Peyer's patch (tissue), 4 donors: ENCODE data around the gene KLHL7.

Experiments used
- POLR2A ChIP-seq, 2 donors: fragments of 450-650 bp; IDR thresholded peaks; one replicate each; pipeline ENCODE4 v1.5.1; 2017; ENCODE audit warnings: antibody characterized with exemption in 2 of 2, mild to moderate bottlenecking in 2 of 2, moderate library complexity in 2 of 2
- TF ChIP-seq, protein P1 (sequence below), 6 experiments: fragments of 450-650 bp in 4 of 6; fragments of 200-600 bp in 2 of 6; sonication (generic) in 1 of 6; IDR thresholded peaks; one replicate each; pipeline ENCODE4 v1.5.1; 2017 to 2019; ENCODE audit warnings: antibody characterized with exemption in 6 of 6, mild to moderate bottlenecking in 3 of 6, moderate library complexity in 1 of 6

DNA sequence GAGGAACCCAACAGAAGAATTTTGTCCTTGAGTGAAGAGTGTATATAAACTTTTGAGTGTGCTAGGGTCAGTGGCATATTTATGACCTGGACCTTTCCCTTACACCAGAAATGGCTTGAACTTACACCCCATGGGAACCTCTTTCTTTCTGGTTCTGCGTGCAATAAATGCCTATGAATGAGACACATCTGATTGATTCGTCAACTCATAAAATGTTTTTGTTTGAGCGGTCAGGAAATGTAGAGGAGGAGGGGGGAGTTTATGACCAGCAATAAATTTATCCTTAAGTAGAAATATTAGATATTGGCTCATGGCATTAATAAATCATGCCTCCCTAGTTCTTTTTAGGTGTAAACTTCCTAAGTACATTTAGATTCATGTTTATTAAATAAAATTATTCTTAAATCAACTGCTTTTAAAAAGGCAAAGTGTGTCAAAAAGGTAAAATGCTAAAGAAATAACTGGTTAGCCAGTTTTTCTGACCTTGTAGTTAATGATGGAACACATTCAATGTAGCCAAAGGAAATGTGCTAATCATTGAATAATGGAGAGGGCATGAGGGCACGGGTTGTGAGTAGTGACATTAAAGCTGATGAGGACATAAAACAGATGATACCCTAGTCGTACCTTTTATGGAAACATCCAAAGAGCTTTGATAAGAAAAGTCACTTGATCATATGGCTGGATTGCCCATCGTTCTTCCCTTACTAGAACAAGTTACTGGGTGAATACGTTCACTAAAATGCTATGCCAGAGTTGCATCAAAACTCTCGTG lies 62.7 kb downstream of the KLHL7 start:
- TF ChIP-seq, protein P1, sequence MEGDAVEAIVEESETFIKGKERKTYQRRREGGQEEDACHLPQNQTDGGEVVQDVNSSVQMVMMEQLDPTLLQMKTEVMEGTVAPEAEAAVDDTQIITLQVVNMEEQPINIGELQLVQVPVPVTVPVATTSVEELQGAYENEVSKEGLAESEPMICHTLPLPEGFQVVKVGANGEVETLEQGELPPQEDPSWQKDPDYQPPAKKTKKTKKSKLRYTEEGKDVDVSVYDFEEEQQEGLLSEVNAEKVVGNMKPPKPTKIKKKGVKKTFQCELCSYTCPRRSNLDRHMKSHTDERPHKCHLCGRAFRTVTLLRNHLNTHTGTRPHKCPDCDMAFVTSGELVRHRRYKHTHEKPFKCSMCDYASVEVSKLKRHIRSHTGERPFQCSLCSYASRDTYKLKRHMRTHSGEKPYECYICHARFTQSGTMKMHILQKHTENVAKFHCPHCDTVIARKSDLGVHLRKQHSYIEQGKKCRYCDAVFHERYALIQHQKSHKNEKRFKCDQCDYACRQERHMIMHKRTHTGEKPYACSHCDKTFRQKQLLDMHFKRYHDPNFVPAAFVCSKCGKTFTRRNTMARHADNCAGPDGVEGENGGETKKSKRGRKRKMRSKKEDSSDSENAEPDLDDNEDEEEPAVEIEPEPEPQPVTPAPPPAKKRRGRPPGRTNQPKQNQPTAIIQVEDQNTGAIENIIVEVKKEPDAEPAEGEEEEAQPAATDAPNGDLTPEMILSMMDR (IDR thresholded peaks at IDR 0.05), result no peak
- TF ChIP-seq POLR2A (IDR thresholded peaks at IDR 0.05), result no peak
